ENCODE data around the gene LRRC55.

- no peak for TF ChIP-seq EP300 (IDR thresholded peaks at IDR 0.05)
- no peak for TF ChIP-seq CTCF (IDR thresholded peaks at IDR 0.05)
- no peak for TF ChIP-seq POLR2A (IDR thresholded peaks at IDR 0.05)
Observed at GRCh38 chr11:57240757-57241156, 59.0 kb downstream of the LRRC55 start.
